Measurements from ENCODE around the gene RIPPLY3. TPM values are rescaled to one million over a fixed set of nuclear protein-coding genes. Genes with fewer than 3 reads are reported as not detected.
"Not testable (repeated sequence)": the region's sequence is repeated elsewhere in the genome, so short reads cannot be mapped to it uniquely, and the experiment has no call there.

Gene RIPPLY3
- total RNA-seq, 4 donors from 2014 or later, result not detected

DNA sequence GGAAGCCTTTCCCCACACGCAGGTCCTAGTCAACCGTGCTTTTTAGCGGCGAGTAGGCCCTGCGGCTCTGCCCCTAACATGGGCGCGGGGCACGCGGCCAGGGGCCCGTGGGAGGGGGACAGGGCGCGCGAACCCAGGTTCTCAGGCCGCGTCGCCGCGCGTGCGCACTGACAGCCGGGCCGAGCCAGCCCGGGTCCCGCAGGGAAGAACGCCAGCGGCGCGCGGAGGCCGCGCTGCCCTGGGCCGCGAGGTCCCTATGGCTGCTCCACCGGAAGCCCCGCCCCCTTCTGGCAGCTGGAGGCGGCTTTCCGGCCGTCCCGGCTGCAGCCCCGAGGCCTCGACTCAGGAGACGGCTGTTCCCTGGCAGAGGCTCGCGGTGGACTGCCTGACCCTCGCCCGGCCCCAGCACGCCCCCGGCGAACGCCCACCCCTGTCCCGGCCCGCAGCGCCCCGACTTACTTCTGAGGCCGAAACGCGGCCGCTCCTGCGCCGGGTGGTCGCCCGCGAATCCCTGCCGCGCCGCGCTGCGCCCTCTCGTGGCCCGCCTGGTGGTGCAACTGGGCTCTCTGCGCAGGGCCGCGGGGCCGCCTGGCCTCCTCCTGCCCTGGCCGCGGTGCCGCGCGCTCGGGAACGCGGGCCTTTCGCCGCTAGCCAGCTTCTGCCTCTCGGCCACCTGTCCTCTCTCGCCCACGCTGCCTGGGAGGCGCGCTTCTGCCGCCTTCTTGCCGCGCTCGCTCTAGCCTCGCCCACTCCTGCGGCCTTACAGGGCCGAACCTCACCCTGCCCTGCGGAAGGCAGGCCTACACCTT, 16.6 kb upstream of the RIPPLY3 start:
- peaks cover 0 to 5% of the 10 kb centered on the region in 2 donors for H3K4me1 ChIP-seq
- intact Hi-C loops (cut with DNase I), result loop anchor here (2.0 to 10.0 kb wide), 2 partner anchors 23 to 85 kb away; partner anchors contain the start of genes HLCS, PIGP and TTC3
- peak; percentile 95 for DNase-seq
- H3K9me3 ChIP-seq, result no peaks in the 10 kb centered on the region
- no peaks in the 10 kb centered on the region for H3K27me3 ChIP-seq
- peak overlapping the region; percentile 88 to 97 (median 96) for H3K27ac ChIP-seq
- WGBS, 2 donors, result 2 to 9% methylated on average over 16 to 61 of the region's 97 CpGs
- peak overlapping the region in 2 of 3 donors; percentile 36 to 65 for H3K4me3 ChIP-seq (replicated peaks in 1 of 3)
- TF ChIP-seq, protein P1, sequence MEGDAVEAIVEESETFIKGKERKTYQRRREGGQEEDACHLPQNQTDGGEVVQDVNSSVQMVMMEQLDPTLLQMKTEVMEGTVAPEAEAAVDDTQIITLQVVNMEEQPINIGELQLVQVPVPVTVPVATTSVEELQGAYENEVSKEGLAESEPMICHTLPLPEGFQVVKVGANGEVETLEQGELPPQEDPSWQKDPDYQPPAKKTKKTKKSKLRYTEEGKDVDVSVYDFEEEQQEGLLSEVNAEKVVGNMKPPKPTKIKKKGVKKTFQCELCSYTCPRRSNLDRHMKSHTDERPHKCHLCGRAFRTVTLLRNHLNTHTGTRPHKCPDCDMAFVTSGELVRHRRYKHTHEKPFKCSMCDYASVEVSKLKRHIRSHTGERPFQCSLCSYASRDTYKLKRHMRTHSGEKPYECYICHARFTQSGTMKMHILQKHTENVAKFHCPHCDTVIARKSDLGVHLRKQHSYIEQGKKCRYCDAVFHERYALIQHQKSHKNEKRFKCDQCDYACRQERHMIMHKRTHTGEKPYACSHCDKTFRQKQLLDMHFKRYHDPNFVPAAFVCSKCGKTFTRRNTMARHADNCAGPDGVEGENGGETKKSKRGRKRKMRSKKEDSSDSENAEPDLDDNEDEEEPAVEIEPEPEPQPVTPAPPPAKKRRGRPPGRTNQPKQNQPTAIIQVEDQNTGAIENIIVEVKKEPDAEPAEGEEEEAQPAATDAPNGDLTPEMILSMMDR (IDR thresholded peaks at IDR 0.05), result peak; percentile 21 to 98 (median 82)
- TF ChIP-seq POLR2A (IDR thresholded peaks at IDR 0.05), result peak in 1 of 2 donors; percentile 57
- H3K36me3 ChIP-seq, result no peaks in the 10 kb centered on the region

DNA sequence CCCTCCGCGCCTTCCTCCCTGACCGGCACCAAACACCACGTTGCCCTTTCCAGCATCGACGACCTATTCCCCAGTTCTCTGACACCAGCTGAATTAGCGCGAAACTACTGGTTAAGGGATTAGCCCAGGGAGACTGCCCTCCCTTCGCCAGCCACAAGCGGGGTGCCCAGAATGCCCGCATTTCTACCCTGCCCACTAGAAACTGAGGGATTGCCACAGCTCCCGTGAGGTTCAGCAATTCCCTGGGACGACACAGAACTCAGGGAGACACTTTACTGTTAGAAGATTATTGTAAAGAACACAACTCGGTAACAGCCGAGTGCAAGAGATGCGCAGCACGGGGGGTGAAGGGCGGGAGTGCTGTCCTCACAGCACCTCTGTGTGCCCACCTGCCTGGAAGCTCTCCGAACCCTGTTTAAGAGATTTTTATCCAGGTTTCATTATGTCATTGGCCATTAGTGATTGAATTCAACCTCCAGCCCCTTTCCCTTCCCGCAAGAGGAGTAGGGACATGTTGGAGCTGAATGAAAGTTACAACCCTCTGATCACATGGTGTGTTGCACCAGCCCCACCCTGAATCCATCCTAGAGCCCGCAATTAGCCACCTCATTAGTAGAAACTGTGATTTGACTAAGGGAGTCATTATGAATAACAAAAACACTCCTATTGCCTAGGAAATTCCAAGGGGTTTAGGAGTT, 15.8 kb upstream of the RIPPLY3 start:
- Histone ChIP-seq H3K4me1 (peaks cover 0 to 5% of the 10 kb centered on the region in 2 donors), H3K27me3 (no peaks in the 10 kb centered on the region), H3K36me3 (no peaks in the 10 kb centered on the region), H3K4me3 (replicated peaks in 1 of 3) (peak overlapping the region in 2 of 3 donors; percentile 36 to 65), H3K27ac (peak overlapping the region; percentile 88 to 97 (median 96)), H3K9me3 (no peaks in the 10 kb centered on the region)
- no peak for TF ChIP-seq POLR2A (IDR thresholded peaks at IDR 0.05)
- TF ChIP-seq, protein P1 (IDR thresholded peaks at IDR 0.05), result no peak
- WGBS, 2 donors, result 61 to 70% methylated on average over 21 of the region's 21 CpGs
- intact Hi-C loops (cut with DNase I), result no loop called here
- no peak for DNase-seq

DNA sequence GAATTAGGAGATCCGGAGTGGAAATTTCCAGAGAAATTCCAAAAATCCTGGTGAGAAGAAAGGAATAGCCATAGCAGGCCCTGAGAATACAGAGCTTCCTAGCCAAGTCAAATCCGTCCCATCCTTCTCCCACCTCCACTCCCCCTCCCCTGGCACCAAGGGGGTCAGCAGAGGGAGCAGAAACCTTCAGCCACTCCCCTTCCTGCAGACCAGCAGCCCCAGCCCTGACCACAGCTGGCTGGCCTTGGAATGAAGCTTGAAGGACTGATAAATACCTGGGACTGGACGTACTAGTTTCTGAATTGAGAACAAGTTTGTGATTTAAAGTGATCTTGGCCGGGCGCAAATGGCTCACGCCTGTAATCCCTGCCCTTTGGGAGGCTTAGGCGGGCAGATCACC, 13.8 kb upstream of the RIPPLY3 start:
- WGBS, 2 donors, result 69 to 71% methylated on average over 7 of the region's 7 CpGs
- Histone ChIP-seq H3K9me3 (no peaks in the 10 kb centered on the region), H3K36me3 (no peaks in the 10 kb centered on the region), H3K27ac (no peak overlapping the region), H3K27me3 (no peaks in the 10 kb centered on the region), H3K4me1 (peaks cover 0 to 5% of the 10 kb centered on the region in 2 donors), H3K4me3 (replicated peaks in 1 of 3) (no peak overlapping the region)
- TF ChIP-seq, protein P1 (IDR thresholded peaks at IDR 0.05), result no peak
- TF ChIP-seq POLR2A (IDR thresholded peaks at IDR 0.05), result no peak
- peak; percentile 20 to 34 for DNase-seq
- intact Hi-C loops (cut with DNase I), result no loop called here

DNA sequence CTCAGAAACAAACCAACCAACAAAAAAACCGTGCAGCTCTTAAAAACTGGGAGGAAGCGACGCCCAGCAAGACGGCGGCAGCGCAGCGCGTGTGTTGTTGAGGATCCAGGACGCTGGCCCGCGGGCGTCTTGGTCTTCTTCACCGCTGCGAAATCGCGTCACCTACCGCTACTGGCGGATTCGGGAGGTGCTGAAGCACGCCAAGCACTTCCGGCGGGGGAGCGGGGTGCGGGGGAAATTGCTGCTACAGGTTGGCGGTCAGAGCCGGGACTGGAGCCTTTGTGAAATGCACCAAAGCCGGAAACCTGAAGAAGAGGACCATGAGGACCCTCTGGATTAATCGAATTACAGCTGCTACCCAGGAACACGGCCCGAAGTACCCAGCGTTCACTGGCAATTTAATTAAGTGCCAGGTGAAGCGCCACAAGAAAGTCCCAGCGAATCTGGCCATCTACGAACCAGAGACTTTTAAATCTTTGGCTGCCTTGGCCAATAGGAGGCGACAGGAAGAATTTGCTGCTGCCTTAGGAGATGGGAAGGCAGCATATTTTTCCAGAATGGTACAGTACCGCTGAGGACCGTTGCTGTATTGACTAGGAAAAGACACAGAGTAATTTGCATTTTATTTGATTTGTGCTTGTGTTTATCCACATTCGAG, 11.9 kb upstream of the RIPPLY3 start:
- Histone ChIP-seq H3K9me3 (no peaks in the 10 kb centered on the region), H3K4me3 (replicated peaks in 1 of 3) (no peak overlapping the region), H3K27ac (no peak overlapping the region), H3K27me3 (no peaks in the 10 kb centered on the region), H3K36me3 (no peaks in the 10 kb centered on the region), H3K4me1 (peaks cover 0 to 5% of the 10 kb centered on the region in 2 donors)
- intact Hi-C loops (cut with DNase I), result no loop called here
- peak; percentile 10 to 16 for DNase-seq
- 37 to 48% methylated on average over 25 to 38 of the region's 38 CpGs for WGBS, 2 donors
- no peak for TF ChIP-seq POLR2A (IDR thresholded peaks at IDR 0.05)

DNA sequence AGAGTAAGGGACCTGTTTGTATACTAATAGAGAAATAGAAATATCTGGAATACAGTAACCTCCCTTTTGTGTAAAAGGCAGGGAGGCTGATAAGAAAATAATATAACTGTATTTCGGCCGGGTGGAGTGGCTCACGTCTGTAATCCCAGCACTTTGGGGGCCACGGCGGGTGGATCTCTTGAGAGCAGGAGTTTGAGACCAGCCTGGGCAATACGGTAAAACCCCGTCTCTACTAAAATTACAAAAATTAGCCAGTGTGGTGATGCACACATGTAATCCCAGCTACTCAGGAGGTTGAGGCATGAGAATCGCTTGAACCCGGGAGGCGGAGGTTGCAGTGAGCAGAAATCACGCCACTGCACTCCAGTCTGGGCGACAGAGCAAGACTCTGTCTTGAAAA, 11.2 kb upstream of the RIPPLY3 start:
- WGBS, 2 donors, result 94 to 95% methylated on average over 12 of the region's 12 CpGs
- H3K4me3 ChIP-seq (replicated peaks in 1 of 3); H3K36me3 ChIP-seq; H3K27ac ChIP-seq; H3K4me1 ChIP-seq; intact Hi-C loops (cut with DNase I); H3K9me3 ChIP-seq; DNase-seq; H3K27me3 ChIP-seq: not testable (repeated sequence)
